Midbrain (tissue), 1 donor: Measurements from ENCODE around the gene TENT4B.
"Not testable (repeated sequence)": the region's sequence is repeated elsewhere in the genome, so short reads cannot be mapped to it uniquely, and the experiment has no call there.

Experiments used
- DNase-seq: peaks from one replicate; lab custom pipeline; 2025; lab: John Stamatoyannopoulos, UW

Gene TENT4B

GRCh38 chr16:50234771-50235556 lies 81.9 kb downstream of the TENT4B start:
- DNase-seq, result no peak

- DNase-seq, result no peak
Measured at GRCh38 chr16:50235581-50235980, 82.5 kb downstream of the TENT4B start.

- no peak for DNase-seq
Measured at GRCh38 chr16:50238314-50238713, 85.2 kb downstream of the TENT4B start.

- no peak for DNase-seq
Measured at GRCh38 chr16:50238868-50239301, 85.8 kb downstream of the TENT4B start.

- DNase-seq, result not testable (repeated sequence)
Measured at GRCh38 chr16:50243024-50243423, 89.9 kb downstream of the TENT4B start.

- no peak for DNase-seq
Measured at GRCh38 chr16:50244140-50244503, 91.0 kb downstream of the TENT4B start.

- DNase-seq, result no peak
Measured at GRCh38 chr16:50244504-50245416, 91.7 kb downstream of the TENT4B start.

- DNase-seq, result peak; percentile 32
Measured at GRCh38 chr16:50245417-50246298, 92.6 kb downstream of the TENT4B start.

GRCh38 chr16:50246299-50247122 lies 93.4 kb downstream of the TENT4B start:
- DNase-seq, result no peak

GRCh38 chr16:50247123-50247905 lies 94.2 kb downstream of the TENT4B start:
- DNase-seq, result no peak

GRCh38 chr16:50247906-50248608 lies 95.0 kb downstream of the TENT4B start:
- no peak for DNase-seq

GRCh38 chr16:50248845-50249244 lies 95.7 kb downstream of the TENT4B start:
- DNase-seq, result no peak

GRCh38 chr16:50251375-50252081 lies 98.4 kb downstream of the TENT4B start:
- DNase-seq, result no peak

GRCh38 chr16:50252082-50252611 lies 99.0 kb downstream of the TENT4B start:
- DNase-seq, result peak; percentile 10

GRCh38 chr16:50252874-50253513 lies 99.9 kb downstream of the TENT4B start:
- DNase-seq, result no peak

GRCh38 chr16:50253514-50253910 lies 100.4 kb downstream of the TENT4B start:
- no peak for DNase-seq

GRCh38 chr16:50254072-50254471 lies 101.0 kb downstream of the TENT4B start:
- no peak for DNase-seq

GRCh38 chr16:50255538-50255937 lies 102.4 kb downstream of the TENT4B start:
- DNase-seq, result no peak
